M059J (cell line): ENCODE measurements around the gene ATP2A3. TPM values are rescaled to one million over a fixed set of nuclear protein-coding genes. Genes with fewer than 3 reads are reported as not detected.

Source experiments
- DNase-seq: peaks from one replicate; pipeline ENCODE4 v3.0.0-alpha.2; 2012; ENCODE audit warnings: low read depth
- total RNA-seq: library from RNA; depleted of rRNA; stranded (reverse); fragments of >200 nt; shearing (Covaris generic); gene quantifications from 2 replicates; pipeline ENCODE4 v1.2.3, GENCODE V29; 2014

ATP2A3 gene
- total RNA-seq, 1 experiment from 2014 or later = 0.10 TPM

- no peak for DNase-seq
Measured at GRCh38 chr17:3912827-3913226, 51.4 kb downstream of the ATP2A3 start.

- no peak for DNase-seq
Measured at GRCh38 chr17:3911271-3912053, 52.8 kb downstream of the ATP2A3 start.

- no peak for DNase-seq
Measured at GRCh38 chr17:3910420-3911270, 53.6 kb downstream of the ATP2A3 start.

GRCh38 chr17:3909257-3909656 lies 55.0 kb downstream of the ATP2A3 start:
- no peak for DNase-seq

GRCh38 chr17:3907483-3908216 lies 56.6 kb downstream of the ATP2A3 start:
- DNase-seq = no peak

- no peak for DNase-seq
Measured at GRCh38 chr17:3906881-3907280, 57.4 kb downstream of the ATP2A3 start.

GRCh38 chr17:3905017-3905520 lies 59.2 kb downstream of the ATP2A3 start:
- no peak for DNase-seq

GRCh38 chr17:3904501-3904900 lies 59.7 kb downstream of the ATP2A3 start:
- DNase-seq = no peak

GRCh38 chr17:3903881-3904290 lies 60.4 kb downstream of the ATP2A3 start:
- no peak for DNase-seq

GRCh38 chr17:3903051-3903825 lies 61.0 kb downstream of the ATP2A3 start:
- no peak for DNase-seq

GRCh38 chr17:3900646-3901045 lies 63.6 kb downstream of the ATP2A3 start:
- DNase-seq = no peak

GRCh38 chr17:3897731-3898130 lies 66.5 kb downstream of the ATP2A3 start:
- no peak for DNase-seq

- no peak for DNase-seq
Measured at GRCh38 chr17:3896968-3897235, 67.3 kb downstream of the ATP2A3 start.

GRCh38 chr17:3896108-3896967 lies 67.9 kb downstream of the ATP2A3 start:
- DNase-seq = no peak

- DNase-seq = no peak
Measured at GRCh38 chr17:3895354-3895753, 68.9 kb downstream of the ATP2A3 start.

GRCh38 chr17:3894911-3895343 lies 69.3 kb downstream of the ATP2A3 start:
- peak; percentile 78 for DNase-seq

GRCh38 chr17:3894188-3894587 lies 70.0 kb downstream of the ATP2A3 start:
- no peak for DNase-seq

- DNase-seq = no peak
Measured at GRCh38 chr17:3893720-3894116, 70.5 kb downstream of the ATP2A3 start.

GRCh38 chr17:3893003-3893719 lies 71.1 kb downstream of the ATP2A3 start, which contains the start of gene CAMKK1:
CAMKK1 (minus strand) TSS chr17:3893053; CDS start chr17:3885687, 7,366 bp downstream.
- peak; percentile 74 for DNase-seq
